ENCODE measurements around the gene CBLN3. TPM values are rescaled to one million over a fixed set of nuclear protein-coding genes. Genes with fewer than 3 reads are reported as not detected.
A peak's percentile ranks its signal among the peaks of the same experiment; 100 is the strongest.

Gene CBLN3
- total and polyA plus RNA-seq, 9 of the 15 experiments (the other 6 are each of a cell fraction or from before 2014, with no cell fraction given): 0.05 to 0.59 (median 0.26) TPM; not detected in 1

DNA sequence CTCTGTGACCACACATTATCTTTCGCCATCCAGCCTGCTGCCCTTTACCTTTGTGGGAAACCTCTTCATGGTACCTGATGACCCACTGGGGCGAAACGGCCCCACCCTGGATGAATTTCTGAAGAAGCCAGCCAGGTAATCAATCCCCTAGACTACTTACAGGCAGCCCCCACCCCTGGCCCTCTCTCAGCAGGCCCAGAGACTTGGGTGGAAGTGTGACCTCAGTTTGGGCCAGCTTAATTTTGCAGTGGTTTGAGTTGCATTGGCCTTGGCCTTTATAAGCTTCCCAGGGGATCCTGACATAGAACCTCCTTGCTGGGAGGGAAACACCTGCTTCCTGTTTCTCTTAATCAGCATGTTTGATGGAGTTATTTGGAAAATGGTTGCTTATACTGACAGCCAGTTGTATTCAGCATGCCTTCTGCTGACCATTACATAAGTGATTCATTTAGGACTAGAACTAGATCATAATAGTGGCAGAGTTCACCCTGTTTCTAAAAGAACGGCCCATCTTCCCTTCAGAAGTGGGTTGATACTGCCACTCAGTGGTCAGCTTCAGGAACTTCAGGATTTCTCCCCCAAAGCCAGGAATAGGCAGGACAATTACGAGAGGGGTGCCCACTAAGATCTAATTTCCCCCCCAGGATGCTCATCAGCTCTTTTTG, 7.0 kb upstream of the CBLN3 start (continued):
- TF ChIP-seq, protein P1, sequence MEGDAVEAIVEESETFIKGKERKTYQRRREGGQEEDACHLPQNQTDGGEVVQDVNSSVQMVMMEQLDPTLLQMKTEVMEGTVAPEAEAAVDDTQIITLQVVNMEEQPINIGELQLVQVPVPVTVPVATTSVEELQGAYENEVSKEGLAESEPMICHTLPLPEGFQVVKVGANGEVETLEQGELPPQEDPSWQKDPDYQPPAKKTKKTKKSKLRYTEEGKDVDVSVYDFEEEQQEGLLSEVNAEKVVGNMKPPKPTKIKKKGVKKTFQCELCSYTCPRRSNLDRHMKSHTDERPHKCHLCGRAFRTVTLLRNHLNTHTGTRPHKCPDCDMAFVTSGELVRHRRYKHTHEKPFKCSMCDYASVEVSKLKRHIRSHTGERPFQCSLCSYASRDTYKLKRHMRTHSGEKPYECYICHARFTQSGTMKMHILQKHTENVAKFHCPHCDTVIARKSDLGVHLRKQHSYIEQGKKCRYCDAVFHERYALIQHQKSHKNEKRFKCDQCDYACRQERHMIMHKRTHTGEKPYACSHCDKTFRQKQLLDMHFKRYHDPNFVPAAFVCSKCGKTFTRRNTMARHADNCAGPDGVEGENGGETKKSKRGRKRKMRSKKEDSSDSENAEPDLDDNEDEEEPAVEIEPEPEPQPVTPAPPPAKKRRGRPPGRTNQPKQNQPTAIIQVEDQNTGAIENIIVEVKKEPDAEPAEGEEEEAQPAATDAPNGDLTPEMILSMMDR (IDR thresholded peaks at IDR 0.05 in 2 of 3, conservative IDR thresholded peaks at IDR 0.05 in 1 of 3; ENCODE audit: insufficient read depth in 2 of 3, low read depth in 1 of 3, low read length in 3 of 3): peak; percentile 60 to 77 (median 72)
- TF ChIP-seq, protein P2, sequence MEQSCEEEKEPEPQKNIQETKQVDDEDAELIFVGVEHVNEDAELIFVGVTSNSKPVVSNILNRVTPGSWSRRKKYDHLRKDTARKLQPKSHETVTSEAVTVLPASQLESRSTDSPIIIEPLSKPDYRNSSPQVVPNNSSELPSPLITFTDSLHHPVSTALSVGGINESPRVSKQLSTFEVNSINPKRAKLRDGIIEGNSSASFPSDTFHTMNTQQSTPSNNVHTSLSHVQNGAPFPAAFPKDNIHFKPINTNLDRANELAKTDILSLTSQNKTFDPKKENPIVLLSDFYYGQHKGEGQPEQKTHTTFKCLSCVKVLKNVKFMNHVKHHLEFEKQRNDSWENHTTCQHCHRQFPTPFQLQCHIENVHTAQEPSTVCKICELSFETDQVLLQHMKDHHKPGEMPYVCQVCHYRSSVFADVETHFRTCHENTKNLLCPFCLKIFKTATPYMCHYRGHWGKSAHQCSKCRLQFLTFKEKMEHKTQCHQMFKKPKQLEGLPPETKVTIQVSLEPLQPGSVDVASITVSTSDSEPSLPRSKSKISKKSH (CRISPR knock-in tag; IDR thresholded peaks at IDR 0.05): no peak
- TF ChIP-seq SMC3 (conservative IDR thresholded peaks at IDR 0.05; ENCODE audit: insufficient read depth, low read depth, low read length): peak; percentile 47; the same call in 1 of the 2 replicates
- TF ChIP-seq, protein P3, sequence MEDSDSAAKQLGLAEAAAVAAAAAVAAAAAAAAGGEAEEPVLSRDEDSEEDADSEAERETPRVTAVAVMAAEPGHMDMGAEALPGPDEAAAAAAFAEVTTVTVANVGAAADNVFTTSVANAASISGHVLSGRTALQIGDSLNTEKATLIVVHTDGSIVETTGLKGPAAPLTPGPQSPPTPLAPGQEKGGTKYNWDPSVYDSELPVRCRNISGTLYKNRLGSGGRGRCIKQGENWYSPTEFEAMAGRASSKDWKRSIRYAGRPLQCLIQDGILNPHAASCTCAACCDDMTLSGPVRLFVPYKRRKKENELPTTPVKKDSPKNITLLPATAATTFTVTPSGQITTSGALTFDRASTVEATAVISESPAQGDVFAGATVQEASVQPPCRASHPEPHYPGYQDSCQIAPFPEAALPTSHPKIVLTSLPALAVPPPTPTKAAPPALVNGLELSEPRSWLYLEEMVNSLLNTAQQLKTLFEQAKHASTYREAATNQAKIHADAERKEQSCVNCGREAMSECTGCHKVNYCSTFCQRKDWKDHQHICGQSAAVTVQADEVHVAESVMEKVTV (CRISPR knock-in tag; IDR thresholded peaks at IDR 0.05): peak; percentile 37; the same call in 1 of the 2 replicates
- TF ChIP-seq KLF10 (CRISPR knock-in tag; IDR thresholded peaks at IDR 0.05): 0 out of 2 replicates have a peak, but pooled peaks have one; percentile 18
- TF ChIP-seq GABPB1 (CRISPR knock-in tag; IDR thresholded peaks at IDR 0.05): 0 out of 2 replicates have a peak, but pooled peaks have one; percentile 16
- TF ChIP-seq RAD21 (CRISPR knock-in tag; conservative IDR thresholded peaks at IDR 0.05 in 1 of 2, IDR thresholded peaks at IDR 0.05 in 1 of 2): peak; percentile 59 to 71
